HG03439 (cell line): ENCODE measurements around the gene PARS2.
A peak's percentile ranks its signal among the peaks of the same experiment; 100 is the strongest.

Experiments
- ATAC-seq: cut with Tn5 transposase; IDR thresholded peaks from one replicate; pipeline ENCODE4 v1.9.1; 2021; ENCODE audit warnings: mild to moderate bottlenecking, moderate library complexity; ENCODE audit not compliant: unreplicated experiment

Gene PARS2

GRCh38 chr1:54764133-54764921 lies at the start of gene PARS2:
PARS2 (minus strand) TSS chr1:54764523; CDS start chr1:54759161, 5,362 bp downstream.
- ATAC-seq = peak; percentile 98

GRCh38 chr1:54814126-54814498 lies 49.8 kb upstream of the PARS2 start:
- no peak for ATAC-seq

GRCh38 chr1:54813485-54814125 lies 49.3 kb upstream of the PARS2 start:
- no peak for ATAC-seq

GRCh38 chr1:54812801-54813484 lies 48.6 kb upstream of the PARS2 start:
- ATAC-seq = no peak

GRCh38 chr1:54811739-54812655 lies 47.7 kb upstream of the PARS2 start:
- ATAC-seq = no peak

- ATAC-seq = no peak
Observed at GRCh38 chr1:54811066-54811465, 46.7 kb upstream of the PARS2 start.

- peak; percentile 65 for ATAC-seq
Observed at GRCh38 chr1:54810153-54810942, 46.0 kb upstream of the PARS2 start.

- ATAC-seq = no peak
Observed at GRCh38 chr1:54809496-54810074, 45.3 kb upstream of the PARS2 start.

- no peak for ATAC-seq
Observed at GRCh38 chr1:54808443-54809207, 44.3 kb upstream of the PARS2 start.

- no peak for ATAC-seq
Observed at GRCh38 chr1:54807756-54808155, 43.4 kb upstream of the PARS2 start.

GRCh38 chr1:54806931-54807611 lies 42.7 kb upstream of the PARS2 start:
- ATAC-seq = no peak

- ATAC-seq = no peak
Observed at GRCh38 chr1:54805981-54806381, 41.7 kb upstream of the PARS2 start.

GRCh38 chr1:54805466-54805865 lies 41.1 kb upstream of the PARS2 start:
- no peak for ATAC-seq

GRCh38 chr1:54804471-54805132 lies 40.3 kb upstream of the PARS2 start:
- no peak for ATAC-seq

- ATAC-seq = no peak
Observed at GRCh38 chr1:54803761-54804470, 39.6 kb upstream of the PARS2 start.

- ATAC-seq = peak; percentile 81
Observed at GRCh38 chr1:54800899-54801759, 36.8 kb upstream of the PARS2 start, which contains the start of gene TTC22. TTC22 (minus strand) TSS chr1:54801323; CDS start chr1:54801163, 160 bp downstream.
